ENCODE results near the gene OPTC.

The OPTC gene

DNA sequence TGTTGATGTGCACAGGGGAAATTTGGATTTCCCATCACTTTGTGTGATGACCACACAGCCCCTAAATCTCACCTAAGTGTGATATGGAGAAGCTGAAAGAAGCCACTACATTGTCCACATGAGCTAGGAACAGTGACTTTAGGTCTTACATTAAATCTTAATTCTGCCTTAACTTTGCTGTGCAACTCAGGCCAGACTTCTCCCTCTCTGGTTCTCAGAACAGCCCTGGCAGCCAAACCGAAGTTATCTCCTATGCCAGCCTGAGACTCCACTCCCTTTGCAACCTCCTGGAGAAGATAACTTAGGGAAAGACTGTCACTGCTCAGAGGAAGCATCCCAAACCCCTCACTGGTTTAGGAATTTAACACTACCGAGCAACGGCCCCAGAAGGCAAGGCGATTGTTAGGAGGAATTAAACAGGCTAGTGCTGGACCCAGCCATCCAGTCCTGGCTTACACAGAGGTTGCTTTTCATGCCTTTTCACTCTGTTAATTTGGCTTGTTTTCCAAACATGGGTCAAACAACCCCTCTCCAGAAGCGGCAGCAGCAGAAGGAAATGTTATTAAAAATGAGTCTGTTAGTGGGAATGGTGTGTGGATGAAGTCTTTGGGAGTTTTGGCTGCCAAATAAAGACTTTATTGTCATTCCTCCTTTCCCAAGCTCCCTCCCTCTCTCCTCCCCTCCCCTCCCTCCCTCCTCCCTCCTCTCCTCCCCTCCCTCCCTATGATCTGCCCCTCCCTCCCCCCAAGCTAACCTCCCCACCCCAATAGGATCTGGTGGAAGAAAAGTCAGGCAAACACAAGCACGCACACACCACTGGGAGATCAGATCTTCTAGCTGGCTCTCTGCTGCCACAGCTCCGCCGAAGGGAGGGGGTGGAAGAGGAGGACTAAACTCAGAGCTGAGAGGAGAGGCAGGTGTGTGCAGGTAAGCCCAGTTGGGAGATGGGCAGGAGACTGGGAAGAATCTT lies 18.7 kb upstream of the OPTC start, which contains the start of gene PRELP:
PRELP (plus strand) TSS at position 795 of the 970 bp plus-strand sequence. CDS start 7,379 bp downstream, outside the sequence.
- H3K27ac ChIP-seq = no peak within 1 kb of the TSS
- no peak for TF ChIP-seq Cebpa-rat (IDR thresholded peaks at IDR 0.05)

DNA sequence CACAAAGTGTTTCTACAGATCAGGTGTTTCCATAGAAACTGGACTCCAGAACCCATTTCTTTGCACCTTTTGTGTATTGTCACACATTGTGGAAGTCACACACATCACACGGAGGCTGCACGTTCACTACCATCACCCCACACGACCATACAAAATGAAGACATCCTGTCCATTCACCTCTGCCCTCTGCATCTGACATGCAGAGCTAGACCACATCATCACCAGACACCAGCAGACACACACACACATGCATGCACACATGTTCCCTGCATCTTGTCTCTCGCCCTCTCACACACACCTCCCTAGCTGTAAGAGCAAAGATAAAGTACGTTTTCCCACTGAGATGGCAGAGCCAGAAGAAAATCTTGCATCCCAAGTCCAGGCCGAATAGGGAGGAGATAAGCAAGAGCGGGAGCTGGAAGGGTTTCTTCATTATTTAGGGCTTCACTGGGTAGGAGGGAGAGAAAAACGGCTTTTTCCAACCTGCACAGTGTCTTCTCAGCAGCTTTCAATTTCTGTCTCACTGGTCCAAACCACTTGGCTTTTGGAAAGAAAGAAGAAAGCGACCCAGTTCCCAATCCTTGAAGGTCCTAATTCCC lies 17.6 kb upstream of the OPTC start:
- Histone ChIP-seq H3K27ac (no peak overlapping the region), H3K4me3 (no peak overlapping the region), H3K9me3 (no peaks in the 10 kb centered on the region), H3K4me2 (no peak overlapping the region), H4K20me1 (no peaks in the 10 kb centered on the region), H3K27me3 (no peaks in the 10 kb centered on the region), H3K9ac (no peak overlapping the region), H3K36me3 (no peaks in the 10 kb centered on the region), H3K4me1 (peaks cover 10% of the 10 kb centered on the region; the same call in 1 of the 2 replicates)
- no peak for TF ChIP-seq Cebpa-rat (IDR thresholded peaks at IDR 0.05)

More for the DNA sequence above, 18.7 kb upstream of the OPTC start, which contains the start of gene PRELP:
- H3K27me3 ChIP-seq = no peaks in the 10 kb centered on the region
- no peak within 1 kb of the TSS for H3K9ac ChIP-seq
- H3K4me1 ChIP-seq = peaks cover 10% of the 10 kb centered on the region; the same call in 1 of the 2 replicates
- H3K36me3 ChIP-seq = no peaks in the 10 kb centered on the region
- H3K9me3 ChIP-seq = no peaks in the 10 kb centered on the region
- no peak within 1 kb of the TSS for H3K4me2 ChIP-seq
- H4K20me1 ChIP-seq = no peaks in the 10 kb centered on the region
- no peak within 1 kb of the TSS for H3K4me3 ChIP-seq

DNA sequence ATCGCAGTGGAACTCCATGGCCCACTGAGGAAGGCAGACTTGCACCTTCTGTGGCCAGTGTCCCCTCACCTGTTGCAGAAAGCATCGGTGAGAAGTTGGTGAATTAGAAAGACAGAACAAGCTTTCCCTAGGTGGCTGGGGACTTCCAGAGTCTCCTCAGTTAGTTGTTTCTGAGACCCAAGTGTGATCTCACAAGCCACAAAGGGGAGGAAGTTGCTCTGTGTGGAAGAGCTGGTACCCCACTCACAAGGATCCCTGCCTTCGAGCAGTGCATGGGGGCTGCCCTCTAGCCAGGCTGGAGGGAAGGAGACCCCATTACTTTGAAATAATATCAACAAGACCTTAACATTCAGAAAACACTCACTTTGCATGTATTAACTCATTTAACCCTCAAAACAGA lies 16.2 kb upstream of the OPTC start:
- no peak overlapping the region for H3K27ac ChIP-seq
- H3K4me3 ChIP-seq = no peak overlapping the region
- peaks cover 10% of the 10 kb centered on the region; the same call in 1 of the 2 replicates for H3K4me1 ChIP-seq
- H3K27me3 ChIP-seq = no peaks in the 10 kb centered on the region
- no peaks in the 10 kb centered on the region for H3K9me3 ChIP-seq
- H3K9ac ChIP-seq = no peak overlapping the region
- H3K36me3 ChIP-seq = no peaks in the 10 kb centered on the region
- H4K20me1 ChIP-seq = no peaks in the 10 kb centered on the region
- no peak for TF ChIP-seq Cebpa-rat (IDR thresholded peaks at IDR 0.05)
- H3K4me2 ChIP-seq = peak overlapping the region; percentile 21; the same call in 1 of the 2 replicates

DNA sequence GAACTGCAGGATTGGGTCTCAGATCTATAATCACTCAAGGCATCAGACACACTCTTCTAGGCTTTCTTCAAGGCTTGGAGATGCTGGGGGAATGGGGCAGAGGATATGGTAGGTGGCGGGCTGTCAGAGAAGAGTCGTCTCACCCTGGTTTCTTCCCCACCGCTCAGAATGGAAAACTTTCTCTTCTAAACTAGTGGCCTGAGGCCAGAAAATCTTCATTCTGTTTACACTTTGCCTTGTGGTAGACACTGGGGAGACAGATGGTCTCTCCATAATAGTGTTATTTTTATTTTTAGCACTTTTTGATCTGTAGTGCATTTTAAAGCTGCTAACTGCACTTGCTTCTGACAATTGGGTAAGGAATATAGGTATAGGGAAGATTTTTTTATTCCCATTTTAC lies 15.7 kb upstream of the OPTC start:
- H3K9me3 ChIP-seq = no peaks in the 10 kb centered on the region
- H3K4me3 ChIP-seq = no peak overlapping the region
- H3K36me3 ChIP-seq = no peaks in the 10 kb centered on the region
- H3K4me2 ChIP-seq = peak overlapping the region; percentile 21
- TF ChIP-seq Cebpa-rat (IDR thresholded peaks at IDR 0.05) = no peak
- H4K20me1 ChIP-seq = no peaks in the 10 kb centered on the region
- no peaks in the 10 kb centered on the region for H3K27me3 ChIP-seq
- H3K27ac ChIP-seq = no peak overlapping the region
- no peak overlapping the region for H3K9ac ChIP-seq
- peaks cover 10% of the 10 kb centered on the region; the same call in 1 of the 2 replicates for H3K4me1 ChIP-seq

DNA sequence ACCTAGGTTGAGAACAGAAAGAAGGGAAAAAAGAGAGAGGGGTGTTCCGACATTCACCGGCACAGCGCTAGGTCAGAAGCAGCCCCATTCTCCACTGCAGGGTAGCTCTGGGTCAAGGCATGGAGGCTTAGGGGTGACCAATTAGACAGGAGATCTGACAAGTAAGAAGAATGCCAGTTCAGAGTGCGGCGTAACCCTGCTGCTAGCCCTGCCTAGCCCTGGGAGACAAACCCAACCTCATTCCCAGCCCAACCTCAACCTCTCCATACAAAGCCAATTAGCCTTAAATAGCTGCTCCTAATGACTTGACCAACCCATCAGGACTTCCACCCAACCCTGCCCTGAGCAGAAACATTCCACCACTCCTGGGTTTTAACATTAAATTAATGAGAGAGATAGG lies 15.0 kb upstream of the OPTC start:
- H4K20me1 ChIP-seq = no peaks in the 10 kb centered on the region
- no peak overlapping the region for H3K27ac ChIP-seq
- H3K4me3 ChIP-seq = no peak overlapping the region
- no peaks in the 10 kb centered on the region for H3K27me3 ChIP-seq
- TF ChIP-seq Cebpa-rat (IDR thresholded peaks at IDR 0.05) = no peak
- H3K36me3 ChIP-seq = no peaks in the 10 kb centered on the region
- no peak overlapping the region for H3K9ac ChIP-seq
- H3K9me3 ChIP-seq = no peaks in the 10 kb centered on the region
- H3K4me1 ChIP-seq = peaks cover 10% of the 10 kb centered on the region; the same call in 1 of the 2 replicates
- H3K4me2 ChIP-seq = no peak overlapping the region

DNA sequence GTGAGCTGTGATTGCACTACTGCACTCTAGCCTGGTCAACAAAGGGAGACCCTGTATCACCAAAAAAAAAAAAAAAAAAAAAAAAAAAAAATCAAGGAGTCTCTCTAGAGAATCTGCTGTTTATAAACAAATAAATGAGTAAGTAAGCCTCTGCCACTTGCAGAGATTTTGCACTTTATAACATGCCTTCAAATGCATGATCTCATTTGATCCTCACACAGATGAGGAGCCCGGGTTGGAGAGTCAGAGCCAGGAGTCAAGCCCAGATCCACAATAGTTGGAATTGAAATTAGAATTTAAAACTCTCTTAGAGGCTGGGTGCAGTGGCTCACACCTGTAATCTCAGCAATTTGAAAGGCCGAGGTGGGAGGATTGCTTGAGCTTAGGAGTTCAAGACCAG lies 14.3 kb upstream of the OPTC start:
- no peaks in the 10 kb centered on the region for H3K36me3 ChIP-seq
- no peaks in the 10 kb centered on the region for H4K20me1 ChIP-seq
- H3K4me2 ChIP-seq = no peak overlapping the region
- H3K9me3 ChIP-seq = no peaks in the 10 kb centered on the region
- H3K27ac ChIP-seq = no peak overlapping the region
- H3K27me3 ChIP-seq = no peaks in the 10 kb centered on the region
- no peak for TF ChIP-seq Cebpa-rat (IDR thresholded peaks at IDR 0.05)
- no peak overlapping the region for H3K4me3 ChIP-seq
- H3K4me1 ChIP-seq = peaks cover 10% of the 10 kb centered on the region; the same call in 1 of the 2 replicates
- no peak overlapping the region for H3K9ac ChIP-seq

DNA sequence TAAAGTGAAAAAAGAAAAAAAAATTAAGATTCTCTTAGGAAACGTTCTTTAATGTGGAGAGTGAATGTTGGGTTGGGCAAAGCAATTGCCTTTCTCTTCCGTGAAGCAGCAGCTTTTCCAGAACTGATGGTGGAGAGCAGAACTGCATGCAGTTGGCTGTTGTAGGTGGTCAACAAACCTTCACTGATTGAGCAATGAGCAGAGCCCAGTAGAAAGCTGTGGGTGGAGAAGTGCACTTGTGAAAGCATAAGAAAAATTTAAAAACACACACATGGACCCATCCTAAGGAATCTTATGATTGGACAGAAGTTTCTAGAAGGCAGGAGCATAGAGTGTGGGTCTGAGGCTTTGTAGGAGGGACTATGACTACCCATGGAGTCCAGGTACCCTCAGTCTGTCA lies 13.9 kb upstream of the OPTC start:
- Histone ChIP-seq H3K27ac (no peak overlapping the region), H3K4me2 (no peak overlapping the region), H3K4me1 (peaks cover 10% of the 10 kb centered on the region; the same call in 1 of the 2 replicates), H3K9ac (no peak overlapping the region), H3K36me3 (no peaks in the 10 kb centered on the region), H3K27me3 (no peaks in the 10 kb centered on the region), H3K9me3 (no peaks in the 10 kb centered on the region), H4K20me1 (no peaks in the 10 kb centered on the region), H3K4me3 (no peak overlapping the region)
- TF ChIP-seq Cebpa-rat (IDR thresholded peaks at IDR 0.05) = no peak

DNA sequence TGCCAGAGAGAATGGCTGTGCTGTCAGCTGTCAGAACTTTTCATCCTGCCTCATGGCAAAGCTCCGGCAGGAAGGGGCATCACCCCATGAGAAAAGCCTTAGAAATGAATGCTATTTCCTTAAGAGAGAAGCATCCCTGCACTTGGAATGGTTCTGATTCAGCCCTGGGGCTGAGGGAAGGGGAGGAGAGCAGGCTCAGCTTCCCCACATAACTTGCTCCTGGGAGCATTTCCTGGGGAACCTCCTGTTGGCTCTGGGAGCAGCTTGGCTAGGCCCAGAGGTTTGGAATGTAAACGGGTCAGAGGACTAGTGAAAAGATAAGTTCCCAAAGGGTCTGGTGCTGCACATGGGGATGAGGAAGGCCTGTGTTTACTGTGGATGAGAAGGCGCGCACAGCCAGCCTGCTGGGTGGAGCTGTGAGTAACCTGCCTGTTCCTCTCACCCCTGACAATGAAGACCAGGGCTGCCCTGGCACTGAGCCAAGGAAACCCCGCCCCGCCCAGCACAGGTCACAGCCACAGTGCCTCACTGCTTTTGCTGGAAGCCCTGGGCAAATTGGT lies 13.3 kb upstream of the OPTC start:
- H3K9ac ChIP-seq = no peak overlapping the region
- no peaks in the 10 kb centered on the region for H4K20me1 ChIP-seq
- H3K36me3 ChIP-seq = no peaks in the 10 kb centered on the region
- H3K4me1 ChIP-seq = peaks cover 10% of the 10 kb centered on the region; the same call in 1 of the 2 replicates
- H3K9me3 ChIP-seq = no peaks in the 10 kb centered on the region
- no peaks in the 10 kb centered on the region for H3K27me3 ChIP-seq
- H3K4me2 ChIP-seq = no peak overlapping the region
- H3K4me3 ChIP-seq = no peak overlapping the region
- TF ChIP-seq Cebpa-rat (IDR thresholded peaks at IDR 0.05) = no peak
- H3K27ac ChIP-seq = no peak overlapping the region

DNA sequence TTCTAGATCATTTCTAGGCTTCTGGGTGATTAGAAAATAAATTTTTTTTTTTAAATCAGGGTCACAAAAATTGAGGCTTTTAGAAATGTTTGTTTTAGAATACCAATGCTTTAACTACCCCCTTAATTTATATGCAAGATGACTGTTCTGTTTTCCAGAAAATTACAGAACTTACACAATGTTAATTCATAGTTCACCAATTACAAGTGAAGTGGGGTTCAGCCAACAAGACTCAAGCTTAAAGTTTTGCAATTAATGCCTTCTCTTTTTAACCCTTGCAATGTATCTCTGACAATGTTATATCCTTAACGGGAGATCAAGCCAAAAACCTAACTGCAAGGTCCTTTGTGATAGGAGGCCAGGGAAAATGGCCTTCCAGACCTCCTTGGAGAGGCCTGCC lies 12.8 kb upstream of the OPTC start:
- TF ChIP-seq Cebpa-rat (IDR thresholded peaks at IDR 0.05) = no peak
- H3K9ac ChIP-seq = no peak overlapping the region
- no peak overlapping the region for H3K4me2 ChIP-seq
- no peak overlapping the region for H3K4me3 ChIP-seq
- H4K20me1 ChIP-seq = no peaks in the 10 kb centered on the region
- no peaks in the 10 kb centered on the region for H3K27me3 ChIP-seq
- H3K9me3 ChIP-seq = no peaks in the 10 kb centered on the region
- no peaks in the 10 kb centered on the region for H3K36me3 ChIP-seq
- peaks cover 10% of the 10 kb centered on the region; the same call in 1 of the 2 replicates for H3K4me1 ChIP-seq
- H3K27ac ChIP-seq = no peak overlapping the region
